NCI-H2196 (cell line): ENCODE results near the gene KLF1.

Source experiments
- DNase-seq: peaks from one replicate; lab custom pipeline; 2025; ENCODE audit not compliant: unreplicated experiment; lab: John Stamatoyannopoulos, UW

KLF1 gene

GRCh38 chr19:12838886-12839756, 47.9 kb downstream of the KLF1 start:
- no peak for DNase-seq

- peak; percentile 82 for DNase-seq
Measured at GRCh38 chr19:12838182-12838885, 48.7 kb downstream of the KLF1 start, which contains the start of gene MAST1. Gene MAST1 (plus strand): TSS chr19:12838515. CDS start chr19:12838573, 58 bp downstream.

- no peak for DNase-seq
Measured at GRCh38 chr19:12837225-12837624, 49.8 kb downstream of the KLF1 start.

DNA sequence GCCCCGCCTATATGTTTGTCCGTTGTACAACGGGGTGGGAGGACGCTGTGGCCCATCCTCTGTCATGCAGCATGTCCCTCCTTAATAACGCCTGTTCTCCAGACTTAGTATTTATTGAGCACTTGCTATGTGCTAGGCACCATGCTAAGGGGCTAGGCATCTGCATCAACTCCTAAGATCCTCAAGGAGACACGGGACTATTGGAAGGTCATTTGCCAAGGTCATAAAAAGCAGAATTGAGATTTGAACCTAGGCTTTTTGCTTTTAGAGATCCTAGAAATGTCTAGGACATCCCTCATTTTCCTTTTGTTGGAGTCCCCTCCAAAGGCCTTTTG, 50.5 kb downstream of the KLF1 start:
- no peak for DNase-seq

GRCh38 chr19:12834976-12835757, 51.8 kb downstream of the KLF1 start:
- peak; percentile 89 for DNase-seq

DNA sequence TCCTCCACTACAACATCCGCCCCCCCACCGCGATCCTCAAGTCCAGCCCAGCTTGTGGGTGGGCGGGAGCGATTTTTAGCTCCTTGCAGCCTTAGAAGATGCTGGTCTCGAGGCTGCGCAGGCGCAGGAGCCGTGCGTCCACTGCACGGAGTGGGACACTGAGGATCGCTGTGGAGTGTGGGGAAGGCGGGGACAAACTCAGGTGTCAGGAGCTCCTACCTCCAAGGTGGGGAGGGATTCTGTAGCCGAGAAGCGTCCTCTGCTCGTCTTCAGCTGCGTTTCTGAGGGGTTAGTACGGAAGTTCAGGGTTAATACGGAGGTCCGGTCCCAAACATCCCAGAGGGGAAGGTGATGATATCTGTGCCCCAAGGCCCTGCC, 52.4 kb downstream of the KLF1 start, which contains the start of gene RTBDN:
RTBDN (minus strand) TSS at position 14 of the 378 bp plus-strand sequence. CDS start 4,600 bp downstream, outside the sequence.
- peak; percentile 56 for DNase-seq
